WTC11 (cell line): ENCODE results near the gene NECTIN3. TPM values are rescaled to one million over a fixed set of nuclear protein-coding genes. Genes with fewer than 3 reads are reported as not detected.

Source experiments
- ATAC-seq: fragments of 200-7000 bp; cut with Tn5 transposase; 2 replicates; pipeline ENCODE4 v1.10.0; 2021; ENCODE audit warnings: mild to moderate bottlenecking, moderate library complexity
- CTCF ChIA-PET: fragments of 300-600 bp; sonication (Branson Sonifier 250); formaldehyde crosslinking; loops from one replicate; lab custom pipeline; 2021; ENCODE audit warnings: antibody characterized with exemption; lab: Charles Lee
- POLR2A ChIA-PET: fragments of 350-600 bp; sonication (Branson Sonifier 250); formaldehyde crosslinking; loops from one replicate; lab custom pipeline; 2021; ENCODE audit warnings: antibody characterized with exemption; lab: Charles Lee
- DNase-seq: peaks from one replicate; pipeline ENCODE4 v3.0.0; 2021; ENCODE audit warnings: low spot score
- H3K27ac Mint-ChIP-seq: 2 replicates; pipeline ENCODE4 v1.8.0; 2021; ENCODE audit warnings: mixed read lengths
- H3K27me3 Mint-ChIP-seq: 2 replicates; pipeline ENCODE4 v1.8.0; 2021; ENCODE audit warnings: low read depth, mild to moderate bottlenecking, moderate library complexity, mixed read lengths
- H3K36me3 Mint-ChIP-seq: 2 replicates; pipeline ENCODE4 v1.8.0; 2021; ENCODE audit warnings: mixed read lengths
- H3K4me1 Mint-ChIP-seq: 2 replicates; pipeline ENCODE4 v1.8.0; 2022; ENCODE audit warnings: mixed read lengths
- H3K4me3 Mint-ChIP-seq: 2 replicates; pipeline ENCODE4 v1.8.0; 2021; ENCODE audit warnings: mild to moderate bottlenecking, moderate library complexity, mixed read lengths
- H3K9me3 Mint-ChIP-seq: 2 replicates; pipeline ENCODE4 v1.8.0; 2021; ENCODE audit warnings: mixed read lengths
- ATF1 ChIP-seq: sonication (generic); formaldehyde crosslinking; IDR thresholded peaks from 2 replicates; pipeline ENCODE4 v1.8.1; 2023; ENCODE audit warnings: mild to moderate bottlenecking, moderate library complexity, missing genetic modification reagents
- GRHL2 ChIP-seq: fragments of 250-450 bp; sonication (Bioruptor Pico); IDR thresholded peaks from 2 replicates; pipeline ENCODE4 v1.8.0; 2022; ENCODE audit warnings: mild to moderate bottlenecking, moderate library complexity; ENCODE audit not compliant: insufficient replicate concordance, severe bottlenecking
- JAZF1 ChIP-seq: fragments of 250-450 bp; sonication (Bioruptor Pico); IDR thresholded peaks from 2 replicates; pipeline ENCODE4 v1.9.0; 2021; ENCODE audit warnings: moderate library complexity, mild to moderate bottlenecking, inconsistent platforms
- NFATC4 ChIP-seq: fragments of 250-450 bp; sonication (Bioruptor Pico); IDR thresholded peaks from 2 replicates; pipeline ENCODE4 v1.9.0; 2021; ENCODE audit warnings: mild to moderate bottlenecking
- NFE2L1 ChIP-seq: sonication (generic); formaldehyde crosslinking; IDR thresholded peaks from 2 replicates; pipeline ENCODE4 v1.8.1; 2023; ENCODE audit warnings: missing genetic modification reagents
- NR1H2 ChIP-seq: sonication (generic); formaldehyde crosslinking; IDR thresholded peaks from 2 replicates; pipeline ENCODE4 v1.9.0; 2021; ENCODE audit warnings: mild to moderate bottlenecking, moderate library complexity, missing genetic modification reagents
- NR2C2 ChIP-seq: sonication (generic); formaldehyde crosslinking; IDR thresholded peaks from 2 replicates; pipeline ENCODE4 v1.8.0; 2022; ENCODE audit warnings: mild to moderate bottlenecking, missing genetic modification reagents
- OVOL2 ChIP-seq: fragments of 250-450 bp; sonication (Bioruptor Pico); IDR thresholded peaks from 2 replicates; pipeline ENCODE4 v1.9.0; 2021; ENCODE audit warnings: mild to moderate bottlenecking, borderline replicate concordance
- RORB ChIP-seq: fragments of 250-450 bp; sonication (Bioruptor Pico); IDR thresholded peaks from 2 replicates; pipeline ENCODE4 v1.9.0; 2021; ENCODE audit warnings: mild to moderate bottlenecking
- TCF7 ChIP-seq: sonication (generic); formaldehyde crosslinking; IDR thresholded peaks from 2 replicates; pipeline ENCODE4 v1.8.0; 2022; ENCODE audit warnings: mild to moderate bottlenecking, low read depth, missing genetic modification reagents, moderate library complexity
- ZNF416 ChIP-seq: fragments of 250-450 bp; sonication (Bioruptor Pico); IDR thresholded peaks from 2 replicates; pipeline ENCODE4 v1.9.0; 2021; ENCODE audit warnings: mild to moderate bottlenecking, inconsistent platforms
- total RNA-seq: library from RNA; stranded (reverse); gene quantifications from 3 replicates; pipeline ENCODE4 v1.2.3, GENCODE V29; 2021
- TF ChIP-seq, protein P1 (sequence below): fragments of 250-450 bp; sonication (Bioruptor Pico); IDR thresholded peaks from 2 replicates; pipeline ENCODE4 v1.9.0; 2021; ENCODE audit warnings: mild to moderate bottlenecking, borderline replicate concordance
- TF ChIP-seq, protein P2 (sequence below): sonication (generic); formaldehyde crosslinking; conservative IDR thresholded peaks from 2 replicates; pipeline ENCODE4 v1.8.1; 2023; ENCODE audit warnings: mild to moderate bottlenecking, low read depth, missing genetic modification reagents, moderate library complexity
- TF ChIP-seq, protein P3 (sequence below): sonication (generic); formaldehyde crosslinking; IDR thresholded peaks from 2 replicates; pipeline ENCODE4 v1.8.1; 2023; ENCODE audit warnings: mild to moderate bottlenecking, missing genetic modification reagents, borderline replicate concordance
- TF ChIP-seq, protein P4 (sequence below): fragments of 250-450 bp; sonication (Bioruptor Pico); IDR thresholded peaks from 2 replicates; pipeline ENCODE4 v2.1.2; 2022; ENCODE audit warnings: mild to moderate bottlenecking, moderate library complexity
- TF ChIP-seq, protein P5 (sequence below): fragments of 250-450 bp; sonication (Bioruptor Pico); IDR thresholded peaks from 2 replicates; pipeline ENCODE4 v1.9.0; 2021; ENCODE audit warnings: moderate library complexity, mild to moderate bottlenecking, inconsistent platforms, borderline replicate concordance
- TF ChIP-seq, protein P6 (sequence below): sonication (generic); formaldehyde crosslinking; IDR thresholded peaks from 2 replicates; pipeline ENCODE4 v1.8.1; 2022; ENCODE audit warnings: mild to moderate bottlenecking, missing genetic modification reagents, moderate library complexity, borderline replicate concordance
- TF ChIP-seq, protein P7 (sequence below): sonication (generic); formaldehyde crosslinking; IDR thresholded peaks from 2 replicates; pipeline ENCODE4 v1.8.1; 2022; ENCODE audit warnings: low read depth, mild to moderate bottlenecking, moderate library complexity, missing genetic modification reagents, borderline replicate concordance

NECTIN3 gene
- total RNA-seq, 1 experiment from 2014 or later: 24.8 TPM

DNA sequence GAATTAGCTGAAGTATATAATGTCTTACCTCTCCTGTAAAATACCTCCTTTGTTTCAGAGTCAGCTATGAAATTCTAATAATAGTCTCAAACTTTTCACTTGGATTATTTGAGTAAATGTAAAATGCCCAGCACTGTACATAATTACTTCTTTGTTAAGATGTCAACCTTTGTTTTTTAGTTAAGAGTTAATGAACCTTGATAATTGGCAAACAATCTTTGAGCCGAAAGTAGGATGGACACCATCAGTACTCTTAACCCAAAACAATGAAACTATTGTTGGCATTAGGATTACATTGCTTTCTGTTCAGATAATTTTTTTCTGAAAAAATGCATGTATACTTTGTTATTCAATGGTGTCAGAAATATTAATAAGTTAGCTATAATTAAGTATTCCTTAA lies 3.0 kb upstream of the NECTIN3 start (continued):
- TF ChIP-seq, protein P1, sequence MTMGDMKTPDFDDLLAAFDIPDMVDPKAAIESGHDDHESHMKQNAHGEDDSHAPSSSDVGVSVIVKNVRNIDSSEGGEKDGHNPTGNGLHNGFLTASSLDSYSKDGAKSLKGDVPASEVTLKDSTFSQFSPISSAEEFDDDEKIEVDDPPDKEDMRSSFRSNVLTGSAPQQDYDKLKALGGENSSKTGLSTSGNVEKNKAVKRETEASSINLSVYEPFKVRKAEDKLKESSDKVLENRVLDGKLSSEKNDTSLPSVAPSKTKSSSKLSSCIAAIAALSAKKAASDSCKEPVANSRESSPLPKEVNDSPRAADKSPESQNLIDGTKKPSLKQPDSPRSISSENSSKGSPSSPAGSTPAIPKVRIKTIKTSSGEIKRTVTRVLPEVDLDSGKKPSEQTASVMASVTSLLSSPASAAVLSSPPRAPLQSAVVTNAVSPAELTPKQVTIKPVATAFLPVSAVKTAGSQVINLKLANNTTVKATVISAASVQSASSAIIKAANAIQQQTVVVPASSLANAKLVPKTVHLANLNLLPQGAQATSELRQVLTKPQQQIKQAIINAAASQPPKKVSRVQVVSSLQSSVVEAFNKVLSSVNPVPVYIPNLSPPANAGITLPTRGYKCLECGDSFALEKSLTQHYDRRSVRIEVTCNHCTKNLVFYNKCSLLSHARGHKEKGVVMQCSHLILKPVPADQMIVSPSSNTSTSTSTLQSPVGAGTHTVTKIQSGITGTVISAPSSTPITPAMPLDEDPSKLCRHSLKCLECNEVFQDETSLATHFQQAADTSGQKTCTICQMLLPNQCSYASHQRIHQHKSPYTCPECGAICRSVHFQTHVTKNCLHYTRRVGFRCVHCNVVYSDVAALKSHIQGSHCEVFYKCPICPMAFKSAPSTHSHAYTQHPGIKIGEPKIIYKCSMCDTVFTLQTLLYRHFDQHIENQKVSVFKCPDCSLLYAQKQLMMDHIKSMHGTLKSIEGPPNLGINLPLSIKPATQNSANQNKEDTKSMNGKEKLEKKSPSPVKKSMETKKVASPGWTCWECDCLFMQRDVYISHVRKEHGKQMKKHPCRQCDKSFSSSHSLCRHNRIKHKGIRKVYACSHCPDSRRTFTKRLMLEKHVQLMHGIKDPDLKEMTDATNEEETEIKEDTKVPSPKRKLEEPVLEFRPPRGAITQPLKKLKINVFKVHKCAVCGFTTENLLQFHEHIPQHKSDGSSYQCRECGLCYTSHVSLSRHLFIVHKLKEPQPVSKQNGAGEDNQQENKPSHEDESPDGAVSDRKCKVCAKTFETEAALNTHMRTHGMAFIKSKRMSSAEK (CRISPR knock-in tag): no peak
- TF ChIP-seq RORB (no peak), JAZF1 (no peak), NR1H2 (CRISPR knock-in tag) (no peak), NFE2L1 (CRISPR knock-in tag) (no peak), OVOL2 (CRISPR knock-in tag) (no peak), NFATC4 (CRISPR knock-in tag) (no peak)
- TF ChIP-seq, protein P2, sequence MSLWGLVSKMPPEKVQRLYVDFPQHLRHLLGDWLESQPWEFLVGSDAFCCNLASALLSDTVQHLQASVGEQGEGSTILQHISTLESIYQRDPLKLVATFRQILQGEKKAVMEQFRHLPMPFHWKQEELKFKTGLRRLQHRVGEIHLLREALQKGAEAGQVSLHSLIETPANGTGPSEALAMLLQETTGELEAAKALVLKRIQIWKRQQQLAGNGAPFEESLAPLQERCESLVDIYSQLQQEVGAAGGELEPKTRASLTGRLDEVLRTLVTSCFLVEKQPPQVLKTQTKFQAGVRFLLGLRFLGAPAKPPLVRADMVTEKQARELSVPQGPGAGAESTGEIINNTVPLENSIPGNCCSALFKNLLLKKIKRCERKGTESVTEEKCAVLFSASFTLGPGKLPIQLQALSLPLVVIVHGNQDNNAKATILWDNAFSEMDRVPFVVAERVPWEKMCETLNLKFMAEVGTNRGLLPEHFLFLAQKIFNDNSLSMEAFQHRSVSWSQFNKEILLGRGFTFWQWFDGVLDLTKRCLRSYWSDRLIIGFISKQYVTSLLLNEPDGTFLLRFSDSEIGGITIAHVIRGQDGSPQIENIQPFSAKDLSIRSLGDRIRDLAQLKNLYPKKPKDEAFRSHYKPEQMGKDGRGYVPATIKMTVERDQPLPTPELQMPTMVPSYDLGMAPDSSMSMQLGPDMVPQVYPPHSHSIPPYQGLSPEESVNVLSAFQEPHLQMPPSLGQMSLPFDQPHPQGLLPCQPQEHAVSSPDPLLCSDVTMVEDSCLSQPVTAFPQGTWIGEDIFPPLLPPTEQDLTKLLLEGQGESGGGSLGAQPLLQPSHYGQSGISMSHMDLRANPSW (CRISPR knock-in tag): no peak
- TF ChIP-seq, protein P3, sequence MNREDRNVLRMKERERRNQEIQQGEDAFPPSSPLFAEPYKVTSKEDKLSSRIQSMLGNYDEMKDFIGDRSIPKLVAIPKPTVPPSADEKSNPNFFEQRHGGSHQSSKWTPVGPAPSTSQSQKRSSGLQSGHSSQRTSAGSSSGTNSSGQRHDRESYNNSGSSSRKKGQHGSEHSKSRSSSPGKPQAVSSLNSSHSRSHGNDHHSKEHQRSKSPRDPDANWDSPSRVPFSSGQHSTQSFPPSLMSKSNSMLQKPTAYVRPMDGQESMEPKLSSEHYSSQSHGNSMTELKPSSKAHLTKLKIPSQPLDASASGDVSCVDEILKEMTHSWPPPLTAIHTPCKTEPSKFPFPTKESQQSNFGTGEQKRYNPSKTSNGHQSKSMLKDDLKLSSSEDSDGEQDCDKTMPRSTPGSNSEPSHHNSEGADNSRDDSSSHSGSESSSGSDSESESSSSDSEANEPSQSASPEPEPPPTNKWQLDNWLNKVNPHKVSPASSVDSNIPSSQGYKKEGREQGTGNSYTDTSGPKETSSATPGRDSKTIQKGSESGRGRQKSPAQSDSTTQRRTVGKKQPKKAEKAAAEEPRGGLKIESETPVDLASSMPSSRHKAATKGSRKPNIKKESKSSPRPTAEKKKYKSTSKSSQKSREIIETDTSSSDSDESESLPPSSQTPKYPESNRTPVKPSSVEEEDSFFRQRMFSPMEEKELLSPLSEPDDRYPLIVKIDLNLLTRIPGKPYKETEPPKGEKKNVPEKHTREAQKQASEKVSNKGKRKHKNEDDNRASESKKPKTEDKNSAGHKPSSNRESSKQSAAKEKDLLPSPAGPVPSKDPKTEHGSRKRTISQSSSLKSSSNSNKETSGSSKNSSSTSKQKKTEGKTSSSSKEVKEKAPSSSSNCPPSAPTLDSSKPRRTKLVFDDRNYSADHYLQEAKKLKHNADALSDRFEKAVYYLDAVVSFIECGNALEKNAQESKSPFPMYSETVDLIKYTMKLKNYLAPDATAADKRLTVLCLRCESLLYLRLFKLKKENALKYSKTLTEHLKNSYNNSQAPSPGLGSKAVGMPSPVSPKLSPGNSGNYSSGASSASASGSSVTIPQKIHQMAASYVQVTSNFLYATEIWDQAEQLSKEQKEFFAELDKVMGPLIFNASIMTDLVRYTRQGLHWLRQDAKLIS (CRISPR knock-in tag): no peak
- TF ChIP-seq, protein P4, sequence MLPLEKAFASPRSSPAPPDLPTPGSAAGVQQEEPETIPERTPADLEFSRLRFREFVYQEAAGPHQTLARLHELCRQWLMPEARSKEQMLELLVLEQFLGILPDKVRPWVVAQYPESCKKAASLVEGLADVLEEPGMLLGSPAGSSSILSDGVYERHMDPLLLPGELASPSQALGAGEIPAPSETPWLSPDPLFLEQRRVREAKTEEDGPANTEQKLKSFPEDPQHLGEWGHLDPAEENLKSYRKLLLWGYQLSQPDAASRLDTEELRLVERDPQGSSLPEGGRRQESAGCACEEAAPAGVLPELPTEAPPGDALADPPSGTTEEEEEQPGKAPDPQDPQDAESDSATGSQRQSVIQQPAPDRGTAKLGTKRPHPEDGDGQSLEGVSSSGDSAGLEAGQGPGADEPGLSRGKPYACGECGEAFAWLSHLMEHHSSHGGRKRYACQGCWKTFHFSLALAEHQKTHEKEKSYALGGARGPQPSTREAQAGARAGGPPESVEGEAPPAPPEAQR (CRISPR knock-in tag): no peak
- TF ChIP-seq, protein P5, sequence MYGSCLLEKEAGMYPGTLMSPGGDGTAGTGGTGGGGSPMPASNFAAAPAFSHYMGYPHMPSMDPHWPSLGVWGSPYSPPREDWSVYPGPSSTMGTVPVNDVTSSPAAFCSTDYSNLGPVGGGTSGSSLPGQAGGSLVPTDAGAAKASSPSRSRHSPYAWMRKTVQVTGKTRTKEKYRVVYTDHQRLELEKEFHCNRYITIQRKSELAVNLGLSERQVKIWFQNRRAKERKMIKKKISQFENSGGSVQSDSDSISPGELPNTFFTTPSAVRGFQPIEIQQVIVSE (CRISPR knock-in tag): no peak

DNA sequence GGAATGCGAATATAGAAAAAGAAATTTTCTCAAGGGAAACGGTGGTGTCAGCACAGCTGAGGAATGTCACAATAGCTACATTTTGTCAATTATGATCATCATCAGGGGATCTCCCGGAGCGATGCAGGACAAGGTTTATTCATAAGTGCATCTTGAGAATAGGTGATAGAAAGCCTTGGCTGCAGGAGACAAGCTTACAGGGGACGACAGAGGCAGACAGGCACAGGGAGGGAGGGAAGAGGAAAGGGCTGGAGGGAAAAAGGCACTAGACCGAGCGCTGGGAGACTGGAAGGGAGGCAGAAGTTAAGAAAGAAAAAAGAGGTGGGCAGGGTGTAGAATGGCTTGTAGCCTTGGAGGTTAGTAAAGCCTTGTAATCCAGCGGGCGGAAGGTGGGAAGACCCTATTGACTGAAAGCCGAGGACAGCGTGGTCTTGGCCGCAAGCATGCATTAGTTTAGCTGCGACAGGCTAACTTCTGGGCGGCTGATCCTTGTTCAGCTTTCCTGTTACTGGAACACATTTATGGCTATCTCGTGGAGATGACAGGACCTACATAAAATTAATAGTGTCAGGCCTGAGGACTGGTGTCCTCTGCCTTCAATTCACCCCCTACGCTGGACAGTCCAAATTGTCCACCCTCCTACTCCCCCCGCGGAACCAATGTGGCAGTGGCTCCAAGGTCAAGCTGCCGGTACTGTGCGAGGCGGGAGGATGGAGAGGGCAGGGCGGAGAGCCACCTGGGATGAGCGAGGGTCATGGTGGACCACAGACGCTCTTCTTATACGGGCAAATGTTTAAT lies 1.4 kb upstream of the NECTIN3 start:
- H3K4me3 Mint-ChIP-seq: peak overlapping the region; percentile 90

More for the DNA sequence above, 1.4 kb upstream of the NECTIN3 start:
- no peak for TF ChIP-seq JAZF1
- TF ChIP-seq ATF1 (CRISPR knock-in tag): no peak
- TF ChIP-seq TCF7 (CRISPR knock-in tag): no peak
- TF ChIP-seq, protein P6, sequence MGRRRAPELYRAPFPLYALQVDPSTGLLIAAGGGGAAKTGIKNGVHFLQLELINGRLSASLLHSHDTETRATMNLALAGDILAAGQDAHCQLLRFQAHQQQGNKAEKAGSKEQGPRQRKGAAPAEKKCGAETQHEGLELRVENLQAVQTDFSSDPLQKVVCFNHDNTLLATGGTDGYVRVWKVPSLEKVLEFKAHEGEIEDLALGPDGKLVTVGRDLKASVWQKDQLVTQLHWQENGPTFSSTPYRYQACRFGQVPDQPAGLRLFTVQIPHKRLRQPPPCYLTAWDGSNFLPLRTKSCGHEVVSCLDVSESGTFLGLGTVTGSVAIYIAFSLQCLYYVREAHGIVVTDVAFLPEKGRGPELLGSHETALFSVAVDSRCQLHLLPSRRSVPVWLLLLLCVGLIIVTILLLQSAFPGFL (CRISPR knock-in tag): no peak
- TF ChIP-seq, protein P7, sequence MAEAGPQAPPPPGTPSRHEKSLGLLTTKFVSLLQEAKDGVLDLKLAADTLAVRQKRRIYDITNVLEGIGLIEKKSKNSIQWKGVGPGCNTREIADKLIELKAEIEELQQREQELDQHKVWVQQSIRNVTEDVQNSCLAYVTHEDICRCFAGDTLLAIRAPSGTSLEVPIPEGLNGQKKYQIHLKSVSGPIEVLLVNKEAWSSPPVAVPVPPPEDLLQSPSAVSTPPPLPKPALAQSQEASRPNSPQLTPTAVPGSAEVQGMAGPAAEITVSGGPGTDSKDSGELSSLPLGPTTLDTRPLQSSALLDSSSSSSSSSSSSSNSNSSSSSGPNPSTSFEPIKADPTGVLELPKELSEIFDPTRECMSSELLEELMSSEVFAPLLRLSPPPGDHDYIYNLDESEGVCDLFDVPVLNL (CRISPR knock-in tag): no peak
- TF ChIP-seq NR2C2 (CRISPR knock-in tag): no peak
- no peak for TF ChIP-seq GRHL2 (CRISPR knock-in tag)
- no peak for TF ChIP-seq ZNF416 (CRISPR knock-in tag)
- Mint-ChIP-seq H3K27ac (peak overlapping the region; percentile 71), H3K36me3 (no peaks in the 10 kb centered on the region), H3K9me3 (no peaks in the 10 kb centered on the region), H3K4me1 (peaks cover 33% of the 10 kb centered on the region), H3K27me3 (no peaks in the 10 kb centered on the region)
- DNase-seq (no peak), ATAC-seq (peak; percentile 2; the same call in 1 of the 2 replicates)
- POLR2A ChIA-PET: no interaction called here
- CTCF ChIA-PET: interaction anchor here (1.6 kb wide), 1 partner anchor 10 kb away, joined by 10 read pairs; no protein-coding TSS in a partner anchor
